ENCODE data around the gene WT1. TPM values are rescaled to one million over a fixed set of nuclear protein-coding genes. Genes with fewer than 3 reads are reported as not detected.

The WT1 gene
- total and polyA plus RNA-seq, 2 donors from 2014 or later = 0.66 to 15.0 TPM

DNA sequence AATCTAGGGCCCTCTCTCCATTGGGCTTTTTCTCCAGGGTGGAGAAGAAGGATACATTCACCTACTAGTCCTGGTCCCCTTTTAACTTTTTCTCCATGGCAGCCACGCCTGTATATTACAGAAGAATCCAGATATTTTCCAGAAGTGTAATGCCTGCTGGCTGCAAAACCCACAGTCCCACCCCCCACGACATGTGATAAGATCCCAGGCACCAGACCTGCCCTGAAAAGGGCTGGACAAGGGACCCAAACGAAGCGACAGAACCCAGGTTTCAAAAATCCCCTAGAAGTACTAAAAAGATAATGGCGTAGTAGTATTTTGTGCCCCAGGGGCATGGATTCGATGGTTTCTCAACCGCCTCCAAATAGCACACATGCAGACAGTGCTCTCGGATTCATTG, 2.8 kb downstream of the WT1 start:
- H3K4me3 ChIP-seq (ENCODE audit: low read length in 3 of 3) = peak overlapping the region in 2 of 3 donors; percentile 56 to 95
- intact Hi-C loops (cut with DNase I) = no loop called here
- no peak for FAIRE-seq

DNA sequence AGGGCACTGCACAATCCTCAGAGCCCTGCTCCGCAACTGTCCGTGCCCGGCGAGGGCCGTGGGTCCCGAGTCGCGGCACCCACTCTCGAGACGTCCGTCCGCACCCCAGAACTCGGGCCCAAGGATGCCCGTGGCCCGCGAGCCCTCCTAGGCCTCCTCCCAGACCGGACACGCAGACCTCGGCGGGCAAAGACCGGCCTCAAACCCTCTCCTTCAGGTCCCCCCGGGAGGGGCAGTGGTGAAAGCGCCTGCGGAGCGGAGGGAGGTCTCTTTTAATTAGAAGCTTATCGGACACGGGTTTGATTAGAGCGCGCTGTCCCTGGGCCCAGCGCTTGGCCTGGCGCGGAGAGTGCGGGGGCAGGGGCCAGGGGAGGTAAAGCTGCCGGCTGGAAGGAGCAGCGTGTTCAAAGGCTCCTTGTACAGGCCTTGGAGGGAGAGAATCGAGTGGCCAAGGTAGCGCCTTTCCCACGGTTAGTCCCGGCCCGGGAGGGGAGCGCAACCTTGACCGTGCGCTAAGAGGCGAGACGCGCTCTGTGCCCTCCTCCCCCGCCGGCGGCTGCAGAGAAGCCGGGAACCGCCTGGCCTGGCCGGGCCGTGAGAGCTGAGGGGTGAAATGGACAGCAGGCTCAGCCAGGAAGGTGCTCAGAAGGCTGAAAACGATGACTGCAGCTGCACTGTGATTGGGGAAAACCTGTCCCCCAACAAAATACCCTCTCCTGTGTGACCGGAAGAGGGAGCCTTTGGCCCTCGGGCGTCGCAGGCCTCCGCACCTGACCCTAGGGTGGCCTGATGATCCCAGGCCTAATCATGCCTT, 4.6 kb downstream of the WT1 start:
- peak overlapping the region in 2 of 3 donors; percentile 18 to 95 for H3K4me3 ChIP-seq (ENCODE audit: low read length in 3 of 3)
- H3K9me3 ChIP-seq (ENCODE audit: control insufficient read depth in 2 of 3, insufficient read depth in 1 of 3, low read length in 3 of 3) = no peaks in the 10 kb centered on the region
- H3K27ac ChIP-seq (ENCODE audit: low read depth in 2 of 2, low read length in 2 of 2) = peak overlapping the region in 1 of 2 donors; percentile 27
- FAIRE-seq = no peak
- H3K36me3 ChIP-seq (ENCODE audit: control insufficient read depth in 2 of 3, insufficient read depth in 3 of 3, low read length in 3 of 3) = peaks cover 0 to 3% (median 0%) of the 10 kb centered on the region in 3 donors
- DNase-seq = peak in 4 of 5 donors; percentile 62 to 74 (median 68)
- TF ChIP-seq, protein P1, sequence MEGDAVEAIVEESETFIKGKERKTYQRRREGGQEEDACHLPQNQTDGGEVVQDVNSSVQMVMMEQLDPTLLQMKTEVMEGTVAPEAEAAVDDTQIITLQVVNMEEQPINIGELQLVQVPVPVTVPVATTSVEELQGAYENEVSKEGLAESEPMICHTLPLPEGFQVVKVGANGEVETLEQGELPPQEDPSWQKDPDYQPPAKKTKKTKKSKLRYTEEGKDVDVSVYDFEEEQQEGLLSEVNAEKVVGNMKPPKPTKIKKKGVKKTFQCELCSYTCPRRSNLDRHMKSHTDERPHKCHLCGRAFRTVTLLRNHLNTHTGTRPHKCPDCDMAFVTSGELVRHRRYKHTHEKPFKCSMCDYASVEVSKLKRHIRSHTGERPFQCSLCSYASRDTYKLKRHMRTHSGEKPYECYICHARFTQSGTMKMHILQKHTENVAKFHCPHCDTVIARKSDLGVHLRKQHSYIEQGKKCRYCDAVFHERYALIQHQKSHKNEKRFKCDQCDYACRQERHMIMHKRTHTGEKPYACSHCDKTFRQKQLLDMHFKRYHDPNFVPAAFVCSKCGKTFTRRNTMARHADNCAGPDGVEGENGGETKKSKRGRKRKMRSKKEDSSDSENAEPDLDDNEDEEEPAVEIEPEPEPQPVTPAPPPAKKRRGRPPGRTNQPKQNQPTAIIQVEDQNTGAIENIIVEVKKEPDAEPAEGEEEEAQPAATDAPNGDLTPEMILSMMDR (IDR thresholded peaks at IDR 0.05; ENCODE audit: borderline replicate concordance, extremely low read depth, insufficient read depth) = no peak
- intact Hi-C loops (cut with DNase I) = no loop called here
- H3K9ac ChIP-seq (ENCODE audit: low read length in 3 of 3) = peak overlapping the region in 1 of 3 donors; percentile 1
- peaks cover 8% of the 10 kb centered on the region for H3K27me3 ChIP-seq (ENCODE audit: control insufficient read depth, insufficient read depth, low read length)
- peaks cover 0 to 6% (median 0%) of the 10 kb centered on the region in 3 donors for H3K4me1 ChIP-seq (ENCODE audit: control insufficient read depth in 2 of 3, insufficient read depth in 2 of 3, low read depth in 1 of 3, low read length in 3 of 3)

More for the DNA sequence above, 2.8 kb downstream of the WT1 start:
- Histone ChIP-seq H3K9ac (ENCODE audit: low read length in 3 of 3) (peak overlapping the region in 1 of 3 donors; percentile 64), H3K36me3 (ENCODE audit: control insufficient read depth in 2 of 3, insufficient read depth in 3 of 3, low read length in 3 of 3) (no peaks in the 10 kb centered on the region), H3K9me3 (ENCODE audit: control insufficient read depth in 2 of 3, insufficient read depth in 1 of 3, low read length in 3 of 3) (no peaks in the 10 kb centered on the region), H3K4me1 (ENCODE audit: control insufficient read depth in 2 of 3, insufficient read depth in 2 of 3, low read depth in 1 of 3, low read length in 3 of 3) (peaks cover 0 to 6% (median 0%) of the 10 kb centered on the region in 3 donors), H3K27ac (ENCODE audit: low read depth in 2 of 2, low read length in 2 of 2) (peak overlapping the region; percentile 41 to 49), H3K27me3 (ENCODE audit: control insufficient read depth, insufficient read depth, low read length) (peaks cover 10% of the 10 kb centered on the region)
- DNase-seq = no peak
- TF ChIP-seq, protein P1 (IDR thresholded peaks at IDR 0.05; ENCODE audit: borderline replicate concordance, extremely low read depth, insufficient read depth) = no peak

DNA sequence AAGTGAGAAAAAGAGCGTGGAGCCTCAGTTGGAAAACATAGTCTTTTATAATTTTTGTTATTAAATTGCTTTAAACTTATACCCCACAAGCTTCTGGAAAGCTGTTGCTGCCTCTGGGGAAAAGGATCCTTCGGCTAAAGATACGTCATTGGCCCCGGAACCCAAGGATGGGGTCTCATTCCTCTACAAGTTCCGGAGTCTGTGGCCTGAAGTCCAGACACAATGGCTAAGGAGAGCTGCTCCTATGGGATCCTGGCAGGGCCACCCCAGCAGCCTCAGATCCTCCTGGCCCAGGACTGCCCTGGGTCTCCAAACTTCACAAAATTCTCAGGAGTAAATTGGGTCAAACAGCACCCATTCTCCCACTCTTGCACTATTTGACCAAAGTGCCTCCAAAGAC, 5.9 kb downstream of the WT1 start:
- peak in 2 of 5 donors; percentile 35 to 59 for DNase-seq

More for the DNA sequence above, 5.9 kb downstream of the WT1 start:
- Histone ChIP-seq H3K36me3 (ENCODE audit: control insufficient read depth in 2 of 3, insufficient read depth in 3 of 3, low read length in 3 of 3) (peaks cover 0 to 4% (median 0%) of the 10 kb centered on the region in 3 donors), H3K4me1 (ENCODE audit: control insufficient read depth in 2 of 3, insufficient read depth in 2 of 3, low read depth in 1 of 3, low read length in 3 of 3) (peaks cover 0 to 3% (median 0%) of the 10 kb centered on the region in 3 donors), H3K4me3 (ENCODE audit: low read length in 3 of 3) (peak overlapping the region in 1 of 3 donors; percentile 95), H3K9ac (ENCODE audit: low read length in 3 of 3) (peak overlapping the region in 1 of 3 donors; percentile 38), H3K27ac (ENCODE audit: low read depth in 2 of 2, low read length in 2 of 2) (no peak overlapping the region), H3K9me3 (ENCODE audit: control insufficient read depth in 2 of 3, insufficient read depth in 1 of 3, low read length in 3 of 3) (no peaks in the 10 kb centered on the region), H3K27me3 (ENCODE audit: control insufficient read depth, insufficient read depth, low read length) (peaks cover 8% of the 10 kb centered on the region)
- FAIRE-seq = no peak
- TF ChIP-seq, protein P1 (IDR thresholded peaks at IDR 0.05; ENCODE audit: borderline replicate concordance, extremely low read depth, insufficient read depth) = no peak
- intact Hi-C loops (cut with DNase I) = no loop called here
